Endothelial cell of umbilical vein (primary cell): Measurements from ENCODE around the gene DCTN4. TPM values are rescaled to one million over a fixed set of nuclear protein-coding genes. Genes with fewer than 3 reads are reported as not detected.

ENCODE experiments used
- BruUV-seq: library from RNA; stranded (reverse); fragments of 400-500 nt; replicated peaks from 2 replicates; lab custom pipeline; 2021; lab: Mats Ljungman, UMichigan
- CTCF ChIA-PET: fragments of 300-600, 350-600 bp; sonication (Branson Sonifier 250); formaldehyde crosslinking; loops from one replicate; lab custom pipeline; 2021; ENCODE audit warnings: antibody characterized with exemption, inconsistent platforms; lab: Charles Lee
- POLR2A ChIA-PET: fragments of 300-600, 350-600 bp; sonication (Branson Sonifier 250); formaldehyde crosslinking; loops from one replicate; lab custom pipeline; 2021; ENCODE audit warnings: antibody characterized with exemption, inconsistent platforms; lab: Charles Lee
- DNase-seq: peaks from one replicate; pipeline ENCODE4 v3.0.0-alpha.2; 2011; ENCODE audit warnings: low read depth, low spot score
- FAIRE-seq: peaks from 2 replicates; lab custom pipeline; 2011; peaks lifted over from hg19 to GRCh38; lab: Jason Lieb, UNC
- H2AFZ ChIP-seq: 2 replicates; pipeline ENCODE4 v1.6.0; 2012; ENCODE audit warnings: low read depth, low read length, control low read depth, inconsistent platforms
- H3K27ac ChIP-seq: 2 replicates; pipeline ENCODE4 v1.5.1; 2011; ENCODE audit warnings: low read depth, mild to moderate bottlenecking, control low read depth, low read length, moderate library complexity; ENCODE audit not compliant: insufficient read depth
- H3K27me3 ChIP-seq, 2 experiments: 2 replicates each; pipeline versions ENCODE4 v1.6.0 to v1.6.1; 2011; ENCODE audit warnings: low read length in 2 of 2, mixed read lengths in 1 of 2; ENCODE audit not compliant: control insufficient read depth in 2 of 2, insufficient read depth in 2 of 2
- H3K36me3 ChIP-seq, 2 experiments: 2 replicates in 1 of 2; 3 replicates in 1 of 2; pipeline ENCODE4 v1.5.1; 2011; ENCODE audit warnings: low read length in 2 of 2, mild to moderate bottlenecking in 1 of 2, moderate library complexity in 1 of 2; ENCODE audit not compliant: control insufficient read depth in 2 of 2, insufficient read depth in 2 of 2; ENCODE audit errors: extremely low read depth in 1 of 2
- H3K4me1 ChIP-seq: 3 replicates; pipeline ENCODE4 v1.5.1; 2011; ENCODE audit warnings: mild to moderate bottlenecking, low read length; ENCODE audit not compliant: control insufficient read depth, insufficient read depth; ENCODE audit errors: extremely low read depth
- H3K4me2 ChIP-seq: 2 replicates; pipeline ENCODE4 v1.6.1; 2011; ENCODE audit warnings: low read length, control low read depth, mixed read lengths; ENCODE audit not compliant: insufficient read depth
- H3K4me3 ChIP-seq, 3 experiments: fragments of 200-600 bp in 1 of 3; sonication (generic), shearing (Covaris generic) in 1 of 3; replicated peaks in 1 of 3; 2 replicates each; pipeline ENCODE4 v1.5.1; 2011 to 2016; ENCODE audit warnings: control low read depth in 3 of 3, low read length in 3 of 3, mild to moderate bottlenecking in 2 of 3, inconsistent platforms in 1 of 3, low read depth in 1 of 3, moderate library complexity in 1 of 3; ENCODE audit not compliant: insufficient read depth in 1 of 3
- H3K79me2 ChIP-seq: 2 replicates; pipeline ENCODE4 v1.6.0; 2012; ENCODE audit warnings: low read length, inconsistent platforms; ENCODE audit not compliant: control insufficient read depth, insufficient read depth
- H3K9ac ChIP-seq: replicated peaks from 2 replicates; pipeline ENCODE3; 2011; ENCODE audit warnings: low read length, control low read depth; ENCODE audit not compliant: insufficient read depth; ENCODE audit errors: extremely low read depth
- H3K9me1 ChIP-seq: replicated peaks from 3 replicates; pipeline ENCODE4 v1.6.0; 2011; ENCODE audit warnings: mild to moderate bottlenecking, low read length; ENCODE audit not compliant: control insufficient read depth, insufficient read depth; ENCODE audit errors: extremely low read depth
- H3K9me3 ChIP-seq: replicated peaks from 2 replicates; pipeline ENCODE4 v1.5.1; 2012; ENCODE audit warnings: low read length, inconsistent platforms; ENCODE audit not compliant: control insufficient read depth, insufficient read depth
- H4K20me1 ChIP-seq: replicated peaks from 2 replicates; pipeline ENCODE3; 2011; ENCODE audit warnings: mild to moderate bottlenecking, low read length; ENCODE audit not compliant: control insufficient read depth, insufficient read depth; ENCODE audit errors: extremely low read depth
- FOS ChIP-seq: IDR thresholded peaks from 2 replicates; pipeline ENCODE4 v1.6.1; 2011; ENCODE audit warnings: mild to moderate bottlenecking, low read length, moderate library complexity, borderline replicate concordance; ENCODE audit not compliant: insufficient read depth
- GATA2 ChIP-seq: IDR thresholded peaks from 2 replicates; pipeline ENCODE4 v1.7.0; 2011; ENCODE audit warnings: low read depth, mild to moderate bottlenecking, moderate library complexity, mixed read lengths, low read length; ENCODE audit not compliant: insufficient read length, insufficient read depth
- JUN ChIP-seq: IDR thresholded peaks from 2 replicates; pipeline ENCODE4 v1.6.1; 2011; ENCODE audit warnings: borderline replicate concordance, low read depth; ENCODE audit not compliant: insufficient read length, insufficient read depth
- MYC ChIP-seq: IDR thresholded peaks from one replicate; pipeline ENCODE4 v1.6.1; 2011; ENCODE audit warnings: mild to moderate bottlenecking, low read depth, low read length
- POLR2A ChIP-seq: IDR thresholded peaks from 2 replicates; pipeline ENCODE4 v1.6.1; 2012; ENCODE audit warnings: low read depth, mild to moderate bottlenecking, control low read depth, low read length
- POLR2AphosphoS5 ChIP-seq: IDR thresholded peaks from 2 replicates; pipeline ENCODE4 v1.6.1; 2012; ENCODE audit warnings: low read depth, mild to moderate bottlenecking, control low read depth, low read length, moderate library complexity; ENCODE audit not compliant: insufficient read depth
- dilution Hi-C: fragments of 300-500 bp; cut with MboI; formaldehyde crosslinking; loops from one replicate; pipeline ENCODE4 v1.15.0; 2019; ENCODE audit warnings: low sequenced_read_pairs; ENCODE audit not compliant: extremely low pct_ligation_motif_present
- intact Hi-C: fragments of 100-400 bp; cut with micrococcal nuclease; formaldehyde crosslinking; loops from one replicate; pipeline ENCODE4 v1.10.0; 2022
- polyA plus RNA-seq, 4 experiments: library from polyadenylated mRNA; depleted of rRNA in 3 of 4; stranded (reverse) in 3 of 4; unstranded in 1 of 4; fragments of >200 nt; gene quantifications; 2 replicates each; pipeline versions ENCODE4 v1.2.1 to v1.2.3, GENCODE V29; 2011 to 2012; ENCODE audit warnings: missing spikeins in 1 of 4
- total RNA-seq: library from RNA; stranded (reverse); gene quantifications from 2 replicates; pipeline ENCODE4 v1.2.3, GENCODE V29; 2021
- TF ChIP-seq, protein P1 (sequence below), 2 donors: IDR thresholded peaks; 1 replicate in 1 of 2; 2 replicates in 1 of 2; pipeline ENCODE4 v1.5.1; 2011; ENCODE audit warnings: low read length in 2 of 2, mild to moderate bottlenecking in 2 of 2, moderate library complexity in 2 of 2, control low read depth in 1 of 2, inconsistent platforms in 1 of 2, low read depth in 1 of 2; ENCODE audit not compliant: insufficient read depth in 1 of 2; ENCODE audit errors: extremely low read depth in 1 of 2

The DCTN4 gene
- total and polyA plus RNA-seq, 2 donors (not counting 3 experiments of a cell fraction or from before 2014, with no cell fraction given): 22.4 to 47.3 TPM

DNA sequence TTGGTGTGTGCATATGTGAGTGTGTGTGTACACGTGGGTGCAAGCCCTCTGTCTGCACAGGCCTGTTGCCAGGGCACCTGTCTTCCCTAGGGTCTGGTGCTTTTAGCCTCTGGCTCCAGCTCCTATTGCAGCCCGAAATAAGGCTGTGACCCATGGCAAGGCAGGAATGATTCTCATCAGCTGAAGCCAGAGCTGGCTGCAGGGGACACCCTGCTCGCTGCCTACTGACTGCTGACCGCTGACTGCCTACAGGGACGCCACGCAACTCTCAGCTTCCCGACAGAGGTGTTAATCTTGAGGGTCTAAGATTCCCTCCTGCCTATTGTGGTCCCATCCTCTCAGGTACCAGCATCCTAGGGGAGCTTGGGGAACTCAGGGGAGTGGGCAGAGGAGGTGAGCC lies 97.7 kb downstream of the DCTN4 start, which contains the start of gene MYOZ3:
TSS of gene MYOZ3 (plus strand) at position 166 of the 400 bp plus-strand sequence. CDS start 1,691 bp downstream, outside the sequence.
- H2AFZ ChIP-seq: no peak within 1 kb of the TSS
- H3K9me1 ChIP-seq: no peaks in the 10 kb centered on the region
- H3K9me3 ChIP-seq: no peaks in the 10 kb centered on the region
- BruUV-seq: no TSS peak
- H3K36me3 ChIP-seq: peaks cover 0 to 5% of the 10 kb centered on the region in 2 experiments
- no peaks in the 10 kb centered on the region for H3K4me1 ChIP-seq
- H3K9ac ChIP-seq: no peak within 1 kb of the TSS
- no peak within 1 kb of the TSS for H3K4me3 ChIP-seq
- DNase-seq (no peak), FAIRE-seq (no peak)
- H3K79me2 ChIP-seq: no peaks in the 10 kb centered on the region
- CTCF ChIA-PET: interaction anchor here (1.3 to 1.5 kb wide), 4 partner anchors 11 to 186 kb away, joined by 3 to 6 read pairs (median 5); partner anchors contain the start of gene IRGM
- H3K4me2 ChIP-seq: no peak within 1 kb of the TSS
- no peak for TF ChIP-seq FOS
- TF ChIP-seq JUN: no peak
- peaks cover 17 to 22% of the 10 kb centered on the region in 2 experiments for H3K27me3 ChIP-seq
- POLR2A ChIA-PET: no interaction called here
- no peaks in the 10 kb centered on the region for H4K20me1 ChIP-seq
- no peak within 1 kb of the TSS for H3K27ac ChIP-seq
- intact Hi-C loops (no loop called here), dilution Hi-C loops (no loop called here)

DNA sequence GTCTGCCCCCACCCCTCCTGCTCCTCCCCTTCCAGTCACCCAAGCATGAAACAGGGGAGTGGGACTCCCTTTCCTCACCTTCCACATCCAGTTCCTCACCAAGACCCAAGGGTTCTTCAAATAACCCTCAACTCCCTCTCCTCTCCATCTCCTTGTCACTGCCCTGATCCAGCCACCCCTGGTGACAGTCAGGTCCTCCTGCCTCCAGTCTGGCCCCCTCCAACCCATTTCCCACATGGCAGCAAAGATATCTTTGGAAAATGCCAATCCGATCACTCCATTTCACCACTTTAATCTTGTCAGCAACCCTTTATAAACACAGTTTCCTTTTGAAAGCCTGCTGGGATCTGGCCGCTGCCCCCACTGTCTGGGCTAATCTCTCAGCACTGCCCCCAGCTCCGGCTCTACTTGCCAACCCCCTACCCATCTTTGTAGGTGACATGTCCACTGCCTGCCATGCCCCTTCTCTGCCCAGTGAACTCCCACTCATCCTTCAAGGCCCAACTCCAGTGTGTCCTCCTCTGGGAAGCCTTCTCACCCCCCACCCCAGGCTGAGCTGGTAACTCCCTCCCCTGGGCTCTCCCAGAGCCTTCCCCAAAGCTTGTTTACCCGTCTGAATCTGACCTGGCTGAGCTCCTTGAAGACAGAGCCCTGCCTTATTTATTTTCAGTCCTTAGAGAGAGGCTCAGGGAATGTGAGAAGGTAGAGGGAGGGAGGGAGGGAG lies 98.5 kb downstream of the DCTN4 start:
- CTCF ChIA-PET: interaction anchor here (1.4 to 9.0 kb wide), 4 partner anchors 12 to 186 kb away, joined by 4 to 123 read pairs (median 6); partner anchors contain the start of gene IRGM
- Histone ChIP-seq H3K27me3 (peaks cover 17 to 20% of the 10 kb centered on the region in 2 experiments), H3K4me2 (no peak overlapping the region), H3K9ac (no peak overlapping the region), H3K36me3 (peaks cover 0 to 5% of the 10 kb centered on the region in 2 experiments), H3K9me1 (no peaks in the 10 kb centered on the region), H2AFZ (no peak overlapping the region), H3K79me2 (no peaks in the 10 kb centered on the region), H3K4me3 (no peak overlapping the region), H3K9me3 (no peaks in the 10 kb centered on the region), H3K27ac (no peak overlapping the region), H4K20me1 (no peaks in the 10 kb centered on the region), H3K4me1 (no peaks in the 10 kb centered on the region)
- dilution Hi-C loops: no loop called here
- intact Hi-C loops: no loop called here
- POLR2A ChIA-PET: no interaction called here
- FAIRE-seq (no peak), DNase-seq (no peak)
- no peak for TF ChIP-seq POLR2A
- TF ChIP-seq JUN: no peak
- TF ChIP-seq GATA2: no peak
- TF ChIP-seq MYC: no peak
- TF ChIP-seq, protein P1, sequence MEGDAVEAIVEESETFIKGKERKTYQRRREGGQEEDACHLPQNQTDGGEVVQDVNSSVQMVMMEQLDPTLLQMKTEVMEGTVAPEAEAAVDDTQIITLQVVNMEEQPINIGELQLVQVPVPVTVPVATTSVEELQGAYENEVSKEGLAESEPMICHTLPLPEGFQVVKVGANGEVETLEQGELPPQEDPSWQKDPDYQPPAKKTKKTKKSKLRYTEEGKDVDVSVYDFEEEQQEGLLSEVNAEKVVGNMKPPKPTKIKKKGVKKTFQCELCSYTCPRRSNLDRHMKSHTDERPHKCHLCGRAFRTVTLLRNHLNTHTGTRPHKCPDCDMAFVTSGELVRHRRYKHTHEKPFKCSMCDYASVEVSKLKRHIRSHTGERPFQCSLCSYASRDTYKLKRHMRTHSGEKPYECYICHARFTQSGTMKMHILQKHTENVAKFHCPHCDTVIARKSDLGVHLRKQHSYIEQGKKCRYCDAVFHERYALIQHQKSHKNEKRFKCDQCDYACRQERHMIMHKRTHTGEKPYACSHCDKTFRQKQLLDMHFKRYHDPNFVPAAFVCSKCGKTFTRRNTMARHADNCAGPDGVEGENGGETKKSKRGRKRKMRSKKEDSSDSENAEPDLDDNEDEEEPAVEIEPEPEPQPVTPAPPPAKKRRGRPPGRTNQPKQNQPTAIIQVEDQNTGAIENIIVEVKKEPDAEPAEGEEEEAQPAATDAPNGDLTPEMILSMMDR (IDR thresholded peaks at IDR 0.05; ENCODE audit: extremely low read depth in 1 of 2, insufficient read depth in 1 of 2, low read depth in 1 of 2, low read length in 2 of 2): no peak
- TF ChIP-seq POLR2AphosphoS5: no peak
- BruUV-seq: no TSS peak
